ENCODE measurements around the gene MROH2B.

DNA sequence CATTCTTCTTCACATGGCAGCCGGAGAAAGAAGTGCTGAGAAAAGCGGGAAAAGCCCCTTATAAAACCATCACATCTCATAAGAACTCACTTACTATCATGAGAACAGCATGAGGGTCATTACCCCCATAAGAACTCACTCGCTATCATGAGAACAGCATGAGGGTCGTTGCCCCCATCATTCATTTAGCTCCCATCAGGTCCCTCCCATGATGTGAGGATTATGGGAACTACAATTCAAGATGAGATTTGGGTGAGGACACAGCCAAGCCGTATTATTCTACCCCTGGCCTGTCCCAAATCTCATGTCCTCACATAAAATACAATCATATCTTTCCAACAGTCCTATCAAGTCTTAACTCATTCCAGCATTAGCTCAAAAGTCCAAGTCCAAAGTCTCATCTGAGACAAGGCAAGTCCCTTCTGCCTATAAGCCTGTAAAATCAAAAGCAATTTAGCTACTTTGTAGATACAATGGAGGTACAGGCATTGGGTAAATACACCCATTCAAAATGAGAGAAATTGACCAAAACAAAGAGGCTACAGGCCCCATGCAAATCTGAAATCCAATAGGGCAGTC is 79.1 kb downstream of the MROH2B start:
- TF ChIP-seq EZH2 (conservative IDR thresholded peaks at IDR 0.05; ENCODE audit: low read depth, low read length) (no peak), STAT5B (CRISPR knock-in tag; IDR thresholded peaks at IDR 0.05) (no peak), ZNF749 (CRISPR knock-in tag; IDR thresholded peaks at IDR 0.05; ENCODE audit: borderline replicate concordance) (no peak), NFYB (CRISPR knock-in tag; IDR thresholded peaks at IDR 0.05) (no peak), ZNF225 (CRISPR knock-in tag; IDR thresholded peaks at IDR 0.05) (no peak), CBX1 (IDR thresholded peaks at IDR 0.05; ENCODE audit: low read depth) (no peak), YY1 (IDR thresholded peaks at IDR 0.05; ENCODE audit: insufficient read depth, insufficient replicate concordance, low read depth, low read length) (no peak), JUND (CRISPR knock-in tag; IDR thresholded peaks at IDR 0.05) (no peak), POLR2A (IDR thresholded peaks at IDR 0.05; ENCODE audit: insufficient read depth in 1 of 2, low read depth in 2 of 2, low read length in 2 of 2) (no peak), SP1 (IDR thresholded peaks at IDR 0.05) (no peak), SP1 (CRISPR knock-in tag; IDR thresholded peaks at IDR 0.05) (no peak)
- TF ChIP-seq, protein P1, sequence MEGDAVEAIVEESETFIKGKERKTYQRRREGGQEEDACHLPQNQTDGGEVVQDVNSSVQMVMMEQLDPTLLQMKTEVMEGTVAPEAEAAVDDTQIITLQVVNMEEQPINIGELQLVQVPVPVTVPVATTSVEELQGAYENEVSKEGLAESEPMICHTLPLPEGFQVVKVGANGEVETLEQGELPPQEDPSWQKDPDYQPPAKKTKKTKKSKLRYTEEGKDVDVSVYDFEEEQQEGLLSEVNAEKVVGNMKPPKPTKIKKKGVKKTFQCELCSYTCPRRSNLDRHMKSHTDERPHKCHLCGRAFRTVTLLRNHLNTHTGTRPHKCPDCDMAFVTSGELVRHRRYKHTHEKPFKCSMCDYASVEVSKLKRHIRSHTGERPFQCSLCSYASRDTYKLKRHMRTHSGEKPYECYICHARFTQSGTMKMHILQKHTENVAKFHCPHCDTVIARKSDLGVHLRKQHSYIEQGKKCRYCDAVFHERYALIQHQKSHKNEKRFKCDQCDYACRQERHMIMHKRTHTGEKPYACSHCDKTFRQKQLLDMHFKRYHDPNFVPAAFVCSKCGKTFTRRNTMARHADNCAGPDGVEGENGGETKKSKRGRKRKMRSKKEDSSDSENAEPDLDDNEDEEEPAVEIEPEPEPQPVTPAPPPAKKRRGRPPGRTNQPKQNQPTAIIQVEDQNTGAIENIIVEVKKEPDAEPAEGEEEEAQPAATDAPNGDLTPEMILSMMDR (CRISPR knock-in tag; IDR thresholded peaks at IDR 0.05) = no peak
- TF ChIP-seq, protein P2, sequence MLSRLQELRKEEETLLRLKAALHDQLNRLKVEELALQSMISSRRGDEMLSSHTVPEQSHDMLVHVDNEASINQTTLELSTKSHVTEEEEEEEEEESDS (CRISPR knock-in tag; IDR thresholded peaks at IDR 0.05; ENCODE audit: borderline replicate concordance) = no peak
- TF ChIP-seq, protein P3, sequence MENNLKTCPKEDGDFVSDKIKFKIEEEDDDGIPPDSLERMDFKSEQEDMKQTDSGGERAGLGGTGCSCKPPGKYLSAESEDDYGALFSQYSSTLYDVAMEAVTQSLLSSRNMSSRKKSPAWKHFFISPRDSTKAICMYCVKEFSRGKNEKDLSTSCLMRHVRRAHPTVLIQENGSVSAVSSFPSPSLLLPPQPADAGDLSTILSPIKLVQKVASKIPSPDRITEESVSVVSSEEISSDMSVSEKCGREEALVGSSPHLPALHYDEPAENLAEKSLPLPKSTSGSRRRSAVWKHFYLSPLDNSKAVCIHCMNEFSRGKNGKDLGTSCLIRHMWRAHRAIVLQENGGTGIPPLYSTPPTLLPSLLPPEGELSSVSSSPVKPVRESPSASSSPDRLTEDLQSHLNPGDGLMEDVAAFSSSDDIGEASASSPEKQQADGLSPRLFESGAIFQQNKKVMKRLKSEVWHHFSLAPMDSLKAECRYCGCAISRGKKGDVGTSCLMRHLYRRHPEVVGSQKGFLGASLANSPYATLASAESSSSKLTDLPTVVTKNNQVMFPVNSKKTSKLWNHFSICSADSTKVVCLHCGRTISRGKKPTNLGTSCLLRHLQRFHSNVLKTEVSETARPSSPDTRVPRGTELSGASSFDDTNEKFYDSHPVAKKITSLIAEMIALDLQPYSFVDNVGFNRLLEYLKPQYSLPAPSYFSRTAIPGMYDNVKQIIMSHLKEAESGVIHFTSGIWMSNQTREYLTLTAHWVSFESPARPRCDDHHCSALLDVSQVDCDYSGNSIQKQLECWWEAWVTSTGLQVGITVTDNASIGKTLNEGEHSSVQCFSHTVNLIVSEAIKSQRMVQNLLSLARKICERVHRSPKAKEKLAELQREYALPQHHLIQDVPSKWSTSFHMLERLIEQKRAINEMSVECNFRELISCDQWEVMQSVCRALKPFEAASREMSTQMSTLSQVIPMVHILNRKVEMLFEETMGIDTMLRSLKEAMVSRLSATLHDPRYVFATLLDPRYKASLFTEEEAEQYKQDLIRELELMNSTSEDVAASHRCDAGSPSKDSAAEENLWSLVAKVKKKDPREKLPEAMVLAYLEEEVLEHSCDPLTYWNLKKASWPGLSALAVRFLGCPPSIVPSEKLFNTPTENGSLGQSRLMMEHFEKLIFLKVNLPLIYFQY (CRISPR knock-in tag; IDR thresholded peaks at IDR 0.05; ENCODE audit: borderline replicate concordance) = no peak
- TF ChIP-seq, protein P4, sequence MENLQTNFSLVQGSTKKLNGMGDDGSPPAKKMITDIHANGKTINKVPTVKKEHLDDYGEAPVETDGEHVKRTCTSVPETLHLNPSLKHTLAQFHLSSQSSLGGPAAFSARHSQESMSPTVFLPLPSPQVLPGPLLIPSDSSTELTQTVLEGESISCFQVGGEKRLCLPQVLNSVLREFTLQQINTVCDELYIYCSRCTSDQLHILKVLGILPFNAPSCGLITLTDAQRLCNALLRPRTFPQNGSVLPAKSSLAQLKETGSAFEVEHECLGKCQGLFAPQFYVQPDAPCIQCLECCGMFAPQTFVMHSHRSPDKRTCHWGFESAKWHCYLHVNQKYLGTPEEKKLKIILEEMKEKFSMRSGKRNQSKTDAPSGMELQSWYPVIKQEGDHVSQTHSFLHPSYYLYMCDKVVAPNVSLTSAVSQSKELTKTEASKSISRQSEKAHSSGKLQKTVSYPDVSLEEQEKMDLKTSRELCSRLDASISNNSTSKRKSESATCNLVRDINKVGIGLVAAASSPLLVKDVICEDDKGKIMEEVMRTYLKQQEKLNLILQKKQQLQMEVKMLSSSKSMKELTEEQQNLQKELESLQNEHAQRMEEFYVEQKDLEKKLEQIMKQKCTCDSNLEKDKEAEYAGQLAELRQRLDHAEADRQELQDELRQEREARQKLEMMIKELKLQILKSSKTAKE (CRISPR knock-in tag; IDR thresholded peaks at IDR 0.05; ENCODE audit: borderline replicate concordance) = no peak

Measured in HepG2 (cell line).